Kidney glomerular epithelial cell (primary cell): ENCODE data around the gene CCDC197.
A peak's percentile ranks its signal among the peaks of the same experiment; 100 is the strongest.

ENCODE experiments used
- DNase-seq: peaks from one replicate; lab custom pipeline; 2025; lab: John Stamatoyannopoulos, UW

The CCDC197 gene

GRCh38 chr14:94000267-94000666 lies 3.2 kb downstream of the CCDC197 start:
- no peak for DNase-seq

GRCh38 chr14:94001016-94001415 lies 3.9 kb downstream of the CCDC197 start:
- DNase-seq: no peak

GRCh38 chr14:94001501-94002396 lies 4.6 kb downstream of the CCDC197 start:
- DNase-seq: peak; percentile 43

- DNase-seq: no peak
Observed at GRCh38 chr14:94003397-94003796, 6.3 kb downstream of the CCDC197 start.

- no peak for DNase-seq
Observed at GRCh38 chr14:94004015-94004414, 6.9 kb downstream of the CCDC197 start.

- no peak for DNase-seq
Observed at GRCh38 chr14:94005324-94006073, 8.4 kb downstream of the CCDC197 start.

- no peak for DNase-seq
Observed at GRCh38 chr14:94008234-94008633, 11.1 kb downstream of the CCDC197 start.

- peak; percentile 77 for DNase-seq
Observed at GRCh38 chr14:94009767-94010166, 12.7 kb downstream of the CCDC197 start.

GRCh38 chr14:94010625-94011024 lies 13.5 kb downstream of the CCDC197 start:
- no peak for DNase-seq

GRCh38 chr14:94011795-94012194 lies 14.7 kb downstream of the CCDC197 start:
- DNase-seq: peak; percentile 46

GRCh38 chr14:94014382-94014781 lies 17.3 kb downstream of the CCDC197 start:
- DNase-seq: no peak

GRCh38 chr14:94015223-94015622 lies 18.1 kb downstream of the CCDC197 start:
- no peak for DNase-seq

- DNase-seq: no peak
Observed at GRCh38 chr14:94016446-94016976, 19.4 kb downstream of the CCDC197 start.

GRCh38 chr14:94018308-94018707 lies 21.2 kb downstream of the CCDC197 start:
- no peak for DNase-seq

GRCh38 chr14:94019329-94019728 lies 22.2 kb downstream of the CCDC197 start:
- no peak for DNase-seq

- no peak for DNase-seq
Observed at GRCh38 chr14:94020267-94020666, 23.2 kb downstream of the CCDC197 start.

GRCh38 chr14:94021001-94021400 lies 23.9 kb downstream of the CCDC197 start:
- DNase-seq: no peak

- DNase-seq: no peak
Observed at GRCh38 chr14:94021416-94022157, 24.5 kb downstream of the CCDC197 start.

GRCh38 chr14:94022532-94023411 lies 25.7 kb downstream of the CCDC197 start:
- no peak for DNase-seq

- no peak for DNase-seq
Observed at GRCh38 chr14:94024549-94024948, 27.4 kb downstream of the CCDC197 start.

- DNase-seq: peak; percentile 70
Observed at GRCh38 chr14:94025720-94026119, 28.6 kb downstream of the CCDC197 start.
